ENCODE measurements around the gene TLN1. TPM values are rescaled to one million over a fixed set of nuclear protein-coding genes. Genes with fewer than 3 reads are reported as not detected.

The TLN1 gene
- total RNA-seq, 1 donor from 2014 or later, result 362 TPM

- peak; percentile 15 for ATAC-seq (ENCODE audit: low read depth)
- H3K9me3 Mint-ChIP-seq, result no peaks in the 10 kb centered on the region
- no peaks in the 10 kb centered on the region for H3K27me3 Mint-ChIP-seq
- H3K4me1 Mint-ChIP-seq, result peaks cover 9% of the 10 kb centered on the region
- H3K27ac Mint-ChIP-seq, result no peak overlapping the region
- DNase-seq, result no peak
- peaks cover 70% of the 10 kb centered on the region for H3K36me3 Mint-ChIP-seq (ENCODE audit: low read depth)
- ChIA-PET CTCF (interaction anchor here (0.7 to 2.9 kb wide), 14 partner anchors 9 to 146 kb away, joined by 3 to 51 read pairs (median 4); partner anchors contain the start of genes GBA2, MSMP and RGP1), POLR2A (interaction anchor here (1.0 to 6.6 kb wide), 4 partner anchors 13 to 132 kb away, joined by 3 to 32 read pairs (median 4); partner anchors contain the start of genes GBA2 and RGP1)
- no peak for TF ChIP-seq CTCF (IDR thresholded peaks at IDR 0.05)
- intact Hi-C loops (cut with micrococcal nuclease), result loop anchor here (1.0 to 10.0 kb wide), 5 partner anchors 13 to 1071 kb away; partner anchors contain the start of genes CCL27, GBA2, NPR2 and RGP1
- H3K4me3 Mint-ChIP-seq, result no peak overlapping the region
Measured at GRCh38 chr9:35736201-35736633, 4.2 kb upstream of the TLN1 start.

- no peaks in the 10 kb centered on the region for H3K27me3 Mint-ChIP-seq
- POLR2A ChIA-PET, result interaction anchor here (6.6 kb wide), 1 partner anchor 15 kb away, joined by 32 read pairs; the partner anchor contains the start of genes GBA2 and RGP1
- intact Hi-C loops (cut with micrococcal nuclease), result loop anchor here (5.0 to 10.0 kb wide), 2 partner anchors 747 to 1069 kb away; partner anchors contain the start of genes CCL27 and DNAJB5
- peaks cover 51% of the 10 kb centered on the region for H3K36me3 Mint-ChIP-seq (ENCODE audit: low read depth)
- no peak overlapping the region for H3K27ac Mint-ChIP-seq
- no peak for ATAC-seq (ENCODE audit: low read depth)
- H3K4me3 Mint-ChIP-seq, result no peak overlapping the region
- no peak for DNase-seq
- CTCF ChIA-PET, result interaction anchor here (0.7 to 2.9 kb wide), 7 partner anchors 10 to 148 kb away, joined by 3 to 51 read pairs (median 6); partner anchors contain the start of genes GBA2 and RGP1
- no peaks in the 10 kb centered on the region for H3K9me3 Mint-ChIP-seq
- H3K4me1 Mint-ChIP-seq, result peaks cover 9% of the 10 kb centered on the region
- no peak for TF ChIP-seq CTCF (IDR thresholded peaks at IDR 0.05)
Measured at GRCh38 chr9:35734096-35734495, 2.1 kb upstream of the TLN1 start.

- DNase-seq, result no peak
- H3K4me3 Mint-ChIP-seq, result no peak overlapping the region
- no peak for ATAC-seq (ENCODE audit: low read depth)
- peak overlapping the region; percentile 87 for H3K27ac Mint-ChIP-seq
- CTCF ChIA-PET, result interaction anchor here (0.6 to 7.6 kb wide), 7 partner anchors 18 to 129 kb away, joined by 3 to 52 read pairs (median 6); partner anchors contain the start of genes CCDC107, RMRP and TESK1
- no peaks in the 10 kb centered on the region for H3K27me3 Mint-ChIP-seq
- intact Hi-C loops (cut with micrococcal nuclease), result loop anchor here (1.0 to 10.0 kb wide), 15 partner anchors 14 to 1068 kb away; partner anchors contain the start of genes ATOSB, CCDC107, CCL27 and DNAJB5
- peaks cover 9% of the 10 kb centered on the region for H3K4me1 Mint-ChIP-seq
- no peak for TF ChIP-seq CTCF (IDR thresholded peaks at IDR 0.05)
- peaks cover 40% of the 10 kb centered on the region for H3K36me3 Mint-ChIP-seq (ENCODE audit: low read depth)
- H3K9me3 Mint-ChIP-seq, result no peaks in the 10 kb centered on the region
- POLR2A ChIA-PET, result interaction anchor here (0.7 to 4.1 kb wide), 28 partner anchors 8 to 128 kb away, joined by 3 to 67 read pairs (median 7); partner anchors contain the start of genes ARHGEF39, CCDC107, CD72 and GBA2
Measured at GRCh38 chr9:35732800-35733541, 976 bp upstream of the TLN1 start.

DNA sequence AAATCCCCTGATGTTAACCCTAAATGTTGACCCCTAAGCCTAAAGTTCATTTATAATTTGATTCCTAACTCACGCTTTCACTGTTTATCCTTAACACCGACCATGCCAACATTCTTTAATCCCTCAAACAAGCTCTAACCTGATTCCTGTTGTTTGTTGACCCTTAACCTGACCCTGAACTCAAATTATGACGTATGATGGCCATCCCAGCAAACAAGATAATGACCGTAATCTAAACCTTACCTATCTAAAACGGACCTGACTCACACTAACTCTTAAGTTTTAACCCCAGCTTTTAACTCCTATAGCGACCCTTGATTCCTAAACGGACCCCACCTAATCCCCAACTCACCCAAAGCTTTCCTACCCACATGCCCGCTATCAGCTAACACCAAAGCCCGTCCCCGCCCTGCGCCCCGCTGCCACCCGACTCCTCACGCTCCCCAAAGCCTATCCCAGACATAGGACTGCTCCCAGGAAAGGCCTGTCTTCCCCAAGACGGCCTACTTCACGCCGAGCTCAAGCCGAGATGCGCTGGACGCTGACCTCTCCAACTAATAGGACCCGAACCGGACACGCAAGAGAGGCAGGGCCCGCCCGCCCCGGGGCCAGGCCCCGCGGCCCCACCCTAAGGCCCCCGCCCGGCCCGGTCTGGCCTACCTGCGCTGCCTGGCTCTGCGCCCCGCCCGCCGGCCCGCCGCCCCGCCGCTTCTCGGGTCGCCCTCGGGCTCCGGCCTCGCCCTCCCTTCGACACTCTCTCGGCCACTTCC lies 395 bp downstream of the TLN1 start:
- DNase-seq, result no peak
- Mint-ChIP-seq H3K4me3 (no peak overlapping the region), H3K27me3 (no peaks in the 10 kb centered on the region), H3K9me3 (no peaks in the 10 kb centered on the region), H3K36me3 (ENCODE audit: low read depth) (peaks cover 30% of the 10 kb centered on the region), H3K27ac (peak overlapping the region; percentile 93), H3K4me1 (peaks cover 9% of the 10 kb centered on the region)
- ATAC-seq (ENCODE audit: low read depth), result no peak
- ChIA-PET CTCF (interaction anchor here (0.7 to 7.6 kb wide), 11 partner anchors 25 to 128 kb away, joined by 3 to 52 read pairs (median 6); partner anchors contain the start of genes CCDC107, RMRP and TESK1), POLR2A (interaction anchor here (0.9 to 4.1 kb wide), 26 partner anchors 10 to 127 kb away, joined by 3 to 67 read pairs (median 8); partner anchors contain the start of genes ARHGEF39, CCDC107, CD72 and GBA2)
- TF ChIP-seq CTCF (IDR thresholded peaks at IDR 0.05), result no peak
- intact Hi-C loops (cut with micrococcal nuclease), result loop anchor here (1.0 to 10.0 kb wide), 15 partner anchors 12 to 1067 kb away; partner anchors contain the start of genes ATOSB, CCDC107, CCL27 and DNAJB5

Measured in activated B cell treated with CpG ODN at 0.5 μM for 24 hours (primary cell).